ENCODE measurements around the gene UBAP1. TPM values are rescaled to one million over a fixed set of nuclear protein-coding genes. Genes with fewer than 3 reads are reported as not detected.
"Not testable (repeated sequence)": the region's sequence is repeated elsewhere in the genome, so short reads cannot be mapped to it uniquely, and the experiment has no call there.

The UBAP1 gene
- total and polyA plus RNA-seq, 7 experiments from 2014 or later = 31.1 to 53.9 (median 35.8) TPM

DNA sequence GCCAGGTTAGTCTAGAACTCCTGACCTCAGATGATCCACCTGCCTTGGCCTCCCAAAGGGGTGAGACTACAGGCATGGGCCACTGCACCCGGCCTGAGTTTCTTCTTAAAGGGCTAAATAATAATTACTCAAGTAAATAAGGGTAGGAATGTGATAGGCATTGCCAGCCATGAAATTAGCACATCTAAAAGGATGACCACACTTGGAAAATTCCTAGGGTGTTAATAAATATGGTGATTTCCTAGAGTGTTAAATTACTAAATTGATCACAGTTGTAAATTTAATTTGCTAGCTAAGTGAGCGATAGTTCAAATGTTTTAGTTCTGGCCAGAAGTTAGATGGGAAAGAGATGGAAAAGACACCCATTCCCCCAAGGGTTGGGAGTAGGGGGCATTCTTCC, 53.4 kb downstream of the UBAP1 start:
- Mint-ChIP-seq H3K36me3 (peaks cover 5 to 31% (median 12%) of the 10 kb centered on the region in 5 donors), H3K4me1 (peaks cover 4 to 26% (median 9%) of the 10 kb centered on the region in 7 donors), H3K27ac (peak overlapping the region in 3 of 9 donors; percentile 17 to 58 (median 51)), H3K4me3 (no peak overlapping the region), H3K9me3 (no peaks in the 10 kb centered on the region), H3K27me3 (no peaks in the 10 kb centered on the region)
- H3K27ac ChIP-seq (ENCODE audit: low read depth, low read length) = no peak overlapping the region
- no peaks in the 10 kb centered on the region for H3K27me3 ChIP-seq (ENCODE audit: control insufficient read depth in 2 of 2, insufficient read depth in 2 of 2, low read length in 2 of 2)
- H3K4me3 ChIP-seq (ENCODE audit: low read length) = no peak overlapping the region
- DNase-seq = no peak
- H3K36me3 ChIP-seq (ENCODE audit: control insufficient read depth in 2 of 3, insufficient read depth in 3 of 3, low read length in 3 of 3) = peaks cover 0 to 19% (median 0%) of the 10 kb centered on the region in 3 experiments
- H3K9me3 ChIP-seq (ENCODE audit: control insufficient read depth in 2 of 3, low read length in 3 of 3) = no peaks in the 10 kb centered on the region
- H3K4me1 ChIP-seq (ENCODE audit: control insufficient read depth in 2 of 2, insufficient read depth in 2 of 2, low read length in 2 of 2) = no peaks in the 10 kb centered on the region
- ATAC-seq = no peak
- intact Hi-C loops (cut with micrococcal nuclease) = loop anchor here in 1 of 2 donors (10.0 kb wide), 1 partner anchor 47 kb away; no protein-coding TSS in a partner anchor
- ChIA-PET POLR2A (no interaction called here), CTCF (no interaction called here)

GRCh38 chr9:34233672-34234071, 54.8 kb downstream of the UBAP1 start:
- no peak overlapping the region for H3K27ac ChIP-seq (ENCODE audit: low read depth, low read length)
- POLR2A ChIA-PET = no interaction called here
- peaks cover 0 to 19% (median 0%) of the 10 kb centered on the region in 3 experiments for H3K36me3 ChIP-seq (ENCODE audit: control insufficient read depth in 2 of 3, insufficient read depth in 3 of 3, low read length in 3 of 3)
- Mint-ChIP-seq H3K36me3 (peaks cover 5 to 33% (median 19%) of the 10 kb centered on the region in 5 donors), H3K4me1 (peaks cover 4 to 31% (median 14%) of the 10 kb centered on the region in 7 donors), H3K27me3 (no peaks in the 10 kb centered on the region), H3K27ac (peak overlapping the region in 4 of 9 donors; percentile 3 to 69 (median 44)), H3K9me3 (no peaks in the 10 kb centered on the region), H3K4me3 (no peak overlapping the region)
- no peaks in the 10 kb centered on the region for H3K27me3 ChIP-seq (ENCODE audit: control insufficient read depth in 2 of 2, insufficient read depth in 2 of 2, low read length in 2 of 2)
- no peak overlapping the region for H3K4me3 ChIP-seq (ENCODE audit: low read length)
- no peak for ATAC-seq
- intact Hi-C loops (cut with micrococcal nuclease) = loop anchor here in 1 of 2 donors (10.0 kb wide), 1 partner anchor 49 kb away; no protein-coding TSS in a partner anchor
- no peaks in the 10 kb centered on the region for H3K9me3 ChIP-seq (ENCODE audit: control insufficient read depth in 2 of 3, low read length in 3 of 3)
- DNase-seq = no peak
- H3K4me1 ChIP-seq (ENCODE audit: control insufficient read depth in 2 of 2, insufficient read depth in 2 of 2, low read length in 2 of 2) = no peaks in the 10 kb centered on the region
- CTCF ChIA-PET = no interaction called here

- CTCF ChIA-PET = no interaction called here
Measured at GRCh38 chr9:34237836-34238235, 59.0 kb downstream of the UBAP1 start.

DNA sequence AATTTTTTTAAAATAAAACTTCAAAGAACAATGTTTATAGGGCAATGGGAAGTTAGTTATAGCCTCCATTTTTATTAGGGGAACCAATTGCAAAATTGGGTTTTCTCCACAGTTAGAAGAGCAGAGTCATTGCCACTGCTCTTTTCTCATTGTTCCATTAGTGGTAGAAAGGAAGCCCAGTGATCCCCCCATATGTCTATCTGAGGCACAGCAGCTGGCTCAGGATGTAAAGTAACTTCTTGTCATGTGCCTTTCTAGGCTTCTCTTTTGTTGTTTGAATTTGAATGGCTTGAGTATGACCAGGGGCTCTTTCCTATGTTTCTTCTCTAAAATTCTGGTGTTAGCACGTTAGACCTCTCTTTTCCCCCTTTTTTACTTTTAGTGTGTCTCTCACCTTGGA, 61.2 kb downstream of the UBAP1 start:
- no peak overlapping the region for H3K4me3 Mint-ChIP-seq
- POLR2A ChIA-PET = no interaction called here
- peaks cover 13 to 42% (median 34%) of the 10 kb centered on the region in 5 donors for H3K36me3 Mint-ChIP-seq
- H3K4me3 ChIP-seq (ENCODE audit: low read length) = no peak overlapping the region
- H3K36me3 ChIP-seq (ENCODE audit: control insufficient read depth in 2 of 3, insufficient read depth in 3 of 3, low read length in 3 of 3) = peaks cover 0 to 44% (median 0%) of the 10 kb centered on the region in 3 experiments
- DNase-seq (no peak), ATAC-seq (no peak)
- H3K27me3 ChIP-seq (ENCODE audit: control insufficient read depth in 2 of 2, insufficient read depth in 2 of 2, low read length in 2 of 2) = no peaks in the 10 kb centered on the region
- H3K9me3 ChIP-seq (ENCODE audit: control insufficient read depth in 2 of 3, low read length in 3 of 3) = no peaks in the 10 kb centered on the region
- intact Hi-C loops (cut with micrococcal nuclease) = no loop called here
- CTCF ChIA-PET = no interaction called here
- peaks cover 2 to 45% (median 34%) of the 10 kb centered on the region in 7 donors for H3K4me1 Mint-ChIP-seq
- no peak overlapping the region for H3K27ac ChIP-seq (ENCODE audit: low read depth, low read length)
- peak overlapping the region in 6 of 9 donors; percentile 0 to 74 (median 54) for H3K27ac Mint-ChIP-seq
- H3K9me3 Mint-ChIP-seq = no peaks in the 10 kb centered on the region
- H3K27me3 Mint-ChIP-seq = no peaks in the 10 kb centered on the region
- peaks cover 4% of the 10 kb centered on the region in 2 donors for H3K4me1 ChIP-seq (ENCODE audit: control insufficient read depth in 2 of 2, insufficient read depth in 2 of 2, low read length in 2 of 2)

More at GRCh38 chr9:34237836-34238235, 59.0 kb downstream of the UBAP1 start:
- Histone ChIP-seq H3K36me3 (ENCODE audit: control insufficient read depth in 2 of 3, insufficient read depth in 3 of 3, low read length in 3 of 3) (peaks cover 0 to 37% (median 0%) of the 10 kb centered on the region in 3 experiments), H3K4me3 (ENCODE audit: low read length) (no peak overlapping the region), H3K9me3 (ENCODE audit: control insufficient read depth in 2 of 3, low read length in 3 of 3) (no peaks in the 10 kb centered on the region), H3K4me1 (ENCODE audit: control insufficient read depth in 2 of 2, insufficient read depth in 2 of 2, low read length in 2 of 2) (peaks cover 4% of the 10 kb centered on the region in 2 donors), H3K27ac (ENCODE audit: low read depth, low read length) (no peak overlapping the region), H3K27me3 (ENCODE audit: control insufficient read depth in 2 of 2, insufficient read depth in 2 of 2, low read length in 2 of 2) (no peaks in the 10 kb centered on the region)
- DNase-seq = no peak
- POLR2A ChIA-PET = no interaction called here
- Mint-ChIP-seq H3K4me1 (peaks cover 2 to 48% (median 26%) of the 10 kb centered on the region in 7 donors), H3K27ac (peak overlapping the region in 1 of 9 donors; percentile 81), H3K9me3 (no peaks in the 10 kb centered on the region), H3K27me3 (no peaks in the 10 kb centered on the region), H3K36me3 (peaks cover 13 to 52% (median 27%) of the 10 kb centered on the region in 5 donors), H3K4me3 (no peak overlapping the region)
- no peak for ATAC-seq
- intact Hi-C loops (cut with micrococcal nuclease) = loop anchor here in 1 of 2 donors (10.0 kb wide), 1 partner anchor 53 kb away; no protein-coding TSS in a partner anchor

DNA sequence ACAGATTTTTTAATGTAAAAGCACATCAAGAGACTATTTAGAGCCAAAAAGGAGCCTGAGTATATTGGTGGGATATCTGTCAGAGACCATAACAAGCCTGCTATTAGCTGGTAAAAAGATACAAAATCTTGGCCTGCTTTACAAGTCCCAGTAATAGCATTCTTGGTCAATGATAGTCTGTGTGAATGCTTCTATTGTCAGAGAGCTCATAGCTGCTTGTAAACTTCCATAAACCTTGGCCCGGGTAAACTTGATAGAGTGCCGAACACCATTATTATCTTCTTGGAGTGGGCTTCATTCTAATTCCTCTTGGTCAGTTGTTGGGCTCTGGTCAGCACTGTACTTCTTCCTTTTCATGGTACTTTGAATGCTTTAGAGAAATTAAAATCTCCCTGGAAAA, 64.0 kb downstream of the UBAP1 start:
- Mint-ChIP-seq H3K9me3 (no peaks in the 10 kb centered on the region), H3K4me1 (peaks cover 2 to 41% (median 34%) of the 10 kb centered on the region in 7 donors), H3K27me3 (no peaks in the 10 kb centered on the region), H3K4me3 (no peak overlapping the region), H3K36me3 (peaks cover 9 to 35% (median 23%) of the 10 kb centered on the region in 5 donors), H3K27ac (peak overlapping the region in 1 of 9 donors; percentile 12)
- intact Hi-C loops (cut with micrococcal nuclease) = no loop called here
- DNase-seq = no peak
- ChIA-PET CTCF (no interaction called here), POLR2A (no interaction called here)
- no peaks in the 10 kb centered on the region for H3K9me3 ChIP-seq (ENCODE audit: control insufficient read depth in 2 of 3, low read length in 3 of 3)
- ATAC-seq = no peak
- peaks cover 4% of the 10 kb centered on the region in 2 donors for H3K4me1 ChIP-seq (ENCODE audit: control insufficient read depth in 2 of 2, insufficient read depth in 2 of 2, low read length in 2 of 2)
- H3K4me3 ChIP-seq (ENCODE audit: low read length) = no peak overlapping the region
- no peak overlapping the region for H3K27ac ChIP-seq (ENCODE audit: low read depth, low read length)
- no peaks in the 10 kb centered on the region for H3K27me3 ChIP-seq (ENCODE audit: control insufficient read depth in 2 of 2, insufficient read depth in 2 of 2, low read length in 2 of 2)
- H3K36me3 ChIP-seq (ENCODE audit: control insufficient read depth in 2 of 3, insufficient read depth in 3 of 3, low read length in 3 of 3) = peaks cover 0 to 32% (median 0%) of the 10 kb centered on the region in 3 experiments

- H3K27ac ChIP-seq (ENCODE audit: low read depth, low read length); H3K4me3 Mint-ChIP-seq; H3K27me3 Mint-ChIP-seq; intact Hi-C loops (cut with micrococcal nuclease); H3K27ac Mint-ChIP-seq; H3K27me3 ChIP-seq (ENCODE audit: control insufficient read depth in 2 of 2, insufficient read depth in 2 of 2, low read length in 2 of 2); H3K9me3 ChIP-seq (ENCODE audit: control insufficient read depth in 2 of 3, low read length in 3 of 3); H3K9me3 Mint-ChIP-seq; POLR2A ChIA-PET; ATAC-seq; CTCF ChIA-PET; H3K4me3 ChIP-seq (ENCODE audit: low read length); DNase-seq; H3K4me1 ChIP-seq (ENCODE audit: control insufficient read depth in 2 of 2, insufficient read depth in 2 of 2, low read length in 2 of 2): not testable (repeated sequence)
- Mint-ChIP-seq H3K4me1 (peaks cover 0 to 20% (median 17%) of the 10 kb centered on the region in 7 donors), H3K36me3 (peaks cover 9 to 35% (median 11%) of the 10 kb centered on the region in 5 donors)
- peaks cover 0 to 56% (median 8%) of the 10 kb centered on the region in 3 experiments for H3K36me3 ChIP-seq (ENCODE audit: control insufficient read depth in 2 of 3, insufficient read depth in 3 of 3, low read length in 3 of 3)
Measured at GRCh38 chr9:34245212-34245611, 66.4 kb downstream of the UBAP1 start.

- no peaks in the 10 kb centered on the region for H3K27me3 Mint-ChIP-seq
- Histone ChIP-seq H3K27ac (ENCODE audit: low read depth, low read length) (no peak overlapping the region), H3K4me1 (ENCODE audit: control insufficient read depth in 2 of 2, insufficient read depth in 2 of 2, low read length in 2 of 2) (no peaks in the 10 kb centered on the region), H3K27me3 (ENCODE audit: control insufficient read depth in 2 of 2, insufficient read depth in 2 of 2, low read length in 2 of 2) (no peaks in the 10 kb centered on the region), H3K9me3 (ENCODE audit: control insufficient read depth in 2 of 3, low read length in 3 of 3) (no peaks in the 10 kb centered on the region), H3K4me3 (ENCODE audit: low read length) (no peak overlapping the region), H3K36me3 (ENCODE audit: control insufficient read depth in 2 of 3, insufficient read depth in 3 of 3, low read length in 3 of 3) (peaks cover 0 to 61% (median 8%) of the 10 kb centered on the region in 3 experiments)
- H3K9me3 Mint-ChIP-seq = no peaks in the 10 kb centered on the region
- H3K4me1 Mint-ChIP-seq = peaks cover 0 to 16% (median 9%) of the 10 kb centered on the region in 7 donors
- H3K36me3 Mint-ChIP-seq = peaks cover 4 to 34% (median 11%) of the 10 kb centered on the region in 5 donors
- ATAC-seq (no peak), DNase-seq (no peak)
- POLR2A ChIA-PET = no interaction called here
- no peak overlapping the region for H3K4me3 Mint-ChIP-seq
- intact Hi-C loops (cut with micrococcal nuclease) = no loop called here
- CTCF ChIA-PET = no interaction called here
- peak overlapping the region in 4 of 9 donors; percentile 19 to 79 (median 52) for H3K27ac Mint-ChIP-seq
Measured at GRCh38 chr9:34246453-34246852, 67.6 kb downstream of the UBAP1 start.
